ENCODE measurements around the gene CRISPLD2.

GRCh38 chr16:84942786-84943185 lies 123.0 kb downstream of the CRISPLD2 start:
- TF ChIP-seq GATA3 (IDR thresholded peaks at IDR 0.05; ENCODE audit: low read depth, low read length) (no peak), GATA2 (IDR thresholded peaks at IDR 0.05; ENCODE audit: low read depth, low read length) (no peak)
